ENCODE data around the gene HGS.

GRCh38 chr17:81734405-81735263 lies 50.8 kb downstream of the HGS start:
- TF ChIP-seq CTCF (IDR thresholded peaks at IDR 0.05) (no peak), TCF7L2 (IDR thresholded peaks at IDR 0.05; ENCODE audit: low read depth, low read length) (no peak)

Measured in Panc1 (cell line).